HepG2 (cell line): ENCODE data around the gene TBX10. TPM values are rescaled to one million over a fixed set of nuclear protein-coding genes. Genes with fewer than 3 reads are reported as not detected.
A peak's percentile ranks its signal among the peaks of the same experiment; 100 is the strongest.

Source experiments
- ARHGAP35 ChIP-seq: sonication (generic); formaldehyde crosslinking; IDR thresholded peaks from 2 replicates; pipeline ENCODE4 v1.9.0; 2022; ENCODE audit warnings: mild to moderate bottlenecking, inconsistent platforms, moderate library complexity, missing genetic modification reagents, borderline replicate concordance
- CTCF ChIP-seq: sonication (generic); formaldehyde crosslinking; IDR thresholded peaks from 2 replicates; pipeline ENCODE4 v1.5.0; 2020; ENCODE audit warnings: mild to moderate bottlenecking, missing genetic modification reagents, moderate library complexity
- DBP ChIP-seq: sonication (generic); formaldehyde crosslinking; IDR thresholded peaks from 2 replicates; pipeline ENCODE4 v1.4.0; 2020; ENCODE audit warnings: missing genetic modification reagents; ENCODE audit errors: not compliant biosample characterization
- DNMT3B ChIP-seq: conservative IDR thresholded peaks from 2 replicates; pipeline ENCODE4 v1.6.1; 2016; ENCODE audit warnings: missing biosample characterization, control low read depth
- E2F5 ChIP-seq: sonication (generic); formaldehyde crosslinking; conservative IDR thresholded peaks from 2 replicates; pipeline ENCODE4 v1.4.0; 2020; ENCODE audit warnings: missing genetic modification reagents
- KMT2B ChIP-seq: IDR thresholded peaks from 2 replicates; pipeline ENCODE4 v1.6.1; 2016; ENCODE audit warnings: missing genetic modification reagents, missing compliant biosample characterization
- NR1H2 ChIP-seq: sonication (generic); formaldehyde crosslinking; IDR thresholded peaks from 2 replicates; pipeline ENCODE4 v1.8.1; 2022; ENCODE audit warnings: low read depth, missing genetic modification reagents, borderline replicate concordance
- NR3C1 ChIP-seq: sonication (generic); formaldehyde crosslinking; IDR thresholded peaks from 2 replicates; pipeline ENCODE4 v1.4.0; 2020; ENCODE audit warnings: missing genetic modification reagents
- PITX1 ChIP-seq: sonication (generic); formaldehyde crosslinking; IDR thresholded peaks from 2 replicates; pipeline ENCODE4 v1.5.1; 2020; ENCODE audit warnings: mild to moderate bottlenecking, missing genetic modification reagents
- POGZ ChIP-seq: sonication (generic); formaldehyde crosslinking; IDR thresholded peaks from 2 replicates; pipeline ENCODE4 v1.4.0; 2020; ENCODE audit warnings: mild to moderate bottlenecking, missing genetic modification reagents
- RXRA ChIP-seq: sonication (generic); formaldehyde crosslinking; IDR thresholded peaks from 2 replicates; pipeline ENCODE4 v1.5.1; 2020; ENCODE audit warnings: missing genetic modification reagents
- ZFAT ChIP-seq: sonication (generic); formaldehyde crosslinking; conservative IDR thresholded peaks from 2 replicates; pipeline ENCODE4 v1.8.1; 2023; ENCODE audit warnings: missing genetic modification reagents, inconsistent platforms
- ZNF383 ChIP-seq: sonication (generic); formaldehyde crosslinking; IDR thresholded peaks from 2 replicates; pipeline ENCODE4 v1.4.0; 2020; ENCODE audit warnings: missing genetic modification reagents, mild to moderate bottlenecking, borderline replicate concordance
- ZNF775 ChIP-seq: sonication (generic); formaldehyde crosslinking; IDR thresholded peaks from 2 replicates; pipeline ENCODE4 v1.4.0; 2020; ENCODE audit warnings: missing genetic modification reagents, mild to moderate bottlenecking, moderate library complexity, borderline replicate concordance
- ZZZ3 ChIP-seq: sonication (generic); formaldehyde crosslinking; IDR thresholded peaks from 2 replicates; pipeline ENCODE4 v1.4.0; 2020; ENCODE audit warnings: missing genetic modification reagents, mild to moderate bottlenecking, borderline replicate concordance
- polyA plus RNA-seq, 8 experiments: library from polyadenylated mRNA; depleted of rRNA in 3 of 8; stranded (reverse) in 7 of 8; unstranded in 1 of 8; fragments of >200 nt; fragmentation: Illumina TruSeq in 4 of 8; extraction: Trizol in 4 of 8; gene quantifications; 2 replicates each; pipeline versions ENCODE4 v1.2.1 to v1.2.3, GENCODE V29; 2011 to 2016; ENCODE audit warnings: low read depth in 4 of 8, missing spikeins in 1 of 8, mixed read lengths in 1 of 8; ENCODE audit not compliant: insufficient read depth in 1 of 8
- total RNA-seq, 5 experiments: library from RNA; depleted of rRNA; stranded (reverse); fragments of >200 nt; fragmentation: Illumina TruSeq; extraction: Trizol; gene quantifications; 2 replicates each; pipeline ENCODE4 v1.2.3, GENCODE V29; 2016; ENCODE audit warnings: low read depth in 1 of 5
- TF ChIP-seq, protein P1 (sequence below): sonication (generic); formaldehyde crosslinking; IDR thresholded peaks from 2 replicates; pipeline ENCODE4 v1.4.0; 2020; ENCODE audit warnings: missing genetic modification reagents, mild to moderate bottlenecking, borderline replicate concordance
- TF ChIP-seq, protein P2 (sequence below): sonication (generic); formaldehyde crosslinking; IDR thresholded peaks from 2 replicates; pipeline ENCODE4 v1.4.0; 2020; ENCODE audit warnings: mild to moderate bottlenecking, missing genetic modification reagents
- TF ChIP-seq, protein P3 (sequence below): sonication (generic); formaldehyde crosslinking; IDR thresholded peaks from 2 replicates; pipeline ENCODE4 v1.4.0; 2020; ENCODE audit warnings: low read depth, mild to moderate bottlenecking, missing genetic modification reagents
- TF ChIP-seq, protein P4 (sequence below): sonication (generic); formaldehyde crosslinking; IDR thresholded peaks from 2 replicates; pipeline ENCODE4 v1.9.0; 2021; ENCODE audit warnings: missing genetic modification reagents, borderline replicate concordance

TBX10 gene
- total and polyA plus RNA-seq, 2 of the 13 experiments (the other 11 are each of a cell fraction or from before 2014, with no cell fraction given), result 0.27 to 1.7 TPM

DNA sequence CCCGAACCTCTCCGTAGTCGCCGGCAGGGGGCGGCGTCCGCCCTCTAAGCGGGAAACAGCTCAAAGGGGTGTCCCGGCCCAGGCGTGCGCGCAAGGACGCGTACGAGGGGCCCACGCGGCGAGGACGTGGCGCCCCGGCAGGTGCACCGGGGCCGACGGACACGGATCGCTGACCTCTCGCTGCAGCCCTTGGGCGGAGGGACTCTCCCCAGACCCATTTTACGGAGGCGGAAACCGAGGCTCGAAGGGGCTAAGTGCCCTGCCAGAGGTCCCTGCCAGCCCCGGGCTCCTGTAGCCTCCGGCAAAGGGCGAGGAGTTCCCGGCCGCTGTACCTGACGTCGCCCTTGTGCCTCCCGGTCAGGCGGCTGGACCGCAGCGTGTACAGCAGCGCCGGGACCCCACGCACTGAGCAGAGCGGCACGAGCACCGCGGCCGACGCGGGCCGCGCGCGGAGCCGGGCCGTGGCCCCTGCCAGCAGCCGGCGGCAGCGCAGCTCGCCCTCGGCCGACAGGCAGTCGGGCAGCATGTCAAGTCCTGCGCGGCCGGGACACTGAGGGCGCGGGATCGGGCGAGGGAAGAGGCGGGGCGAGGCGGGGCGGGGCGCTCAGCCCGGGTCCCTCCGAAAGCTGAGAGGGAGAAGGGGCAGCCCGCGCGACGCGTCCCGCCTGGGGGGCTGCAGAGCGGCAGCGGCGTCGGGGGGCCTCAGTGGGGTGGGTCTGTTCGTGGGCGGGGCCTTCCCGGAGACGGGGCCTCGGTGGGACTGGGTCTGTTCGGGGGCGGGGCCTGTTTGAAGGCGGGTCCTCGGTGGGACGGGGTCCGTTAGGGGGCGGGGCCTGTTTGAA lies 10.0 kb downstream of the TBX10 start, which contains the start of gene NUDT8 (continued):
- TF ChIP-seq E2F5, result peak; percentile 77
- TF ChIP-seq KMT2B (CRISPR knock-in tag), result peak; percentile 59; the same call in 1 of the 2 replicates
- no peak for TF ChIP-seq DNMT3B
- peak; percentile 90 for TF ChIP-seq CTCF (CRISPR knock-in tag)
- no peak for TF ChIP-seq ZFAT (CRISPR knock-in tag)
- TF ChIP-seq, protein P1, sequence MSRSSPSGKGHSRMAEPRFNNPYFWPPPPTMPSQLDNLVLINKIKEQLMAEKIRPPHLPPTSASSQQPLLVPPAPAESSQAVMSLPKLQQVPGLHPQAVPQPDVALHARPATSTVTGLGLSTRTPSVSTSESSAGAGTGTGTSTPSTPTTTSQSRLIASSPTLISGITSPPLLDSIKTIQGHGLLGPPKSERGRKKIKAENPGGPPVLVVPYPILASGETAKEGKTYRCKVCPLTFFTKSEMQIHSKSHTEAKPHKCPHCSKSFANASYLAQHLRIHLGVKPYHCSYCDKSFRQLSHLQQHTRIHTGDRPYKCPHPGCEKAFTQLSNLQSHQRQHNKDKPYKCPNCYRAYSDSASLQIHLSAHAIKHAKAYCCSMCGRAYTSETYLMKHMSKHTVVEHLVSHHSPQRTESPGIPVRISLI (CRISPR knock-in tag), result 0 out of 2 replicates have a peak, but pooled peaks have one; percentile 29
- TF ChIP-seq ZZZ3 (CRISPR knock-in tag), result 0 out of 2 replicates have a peak, but pooled peaks have one; percentile 47
- TF ChIP-seq ARHGAP35 (CRISPR knock-in tag), result peak; percentile 88; the same call in 1 of the 2 replicates
- TF ChIP-seq PITX1 (CRISPR knock-in tag), result peak; percentile 25; the same call in 1 of the 2 replicates
- TF ChIP-seq RXRA (CRISPR knock-in tag), result peak; percentile 71
- no peak for TF ChIP-seq POGZ
- TF ChIP-seq, protein P2, sequence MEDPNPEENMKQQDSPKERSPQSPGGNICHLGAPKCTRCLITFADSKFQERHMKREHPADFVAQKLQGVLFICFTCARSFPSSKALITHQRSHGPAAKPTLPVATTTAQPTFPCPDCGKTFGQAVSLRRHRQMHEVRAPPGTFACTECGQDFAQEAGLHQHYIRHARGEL, result no peak
- TF ChIP-seq, protein P3, sequence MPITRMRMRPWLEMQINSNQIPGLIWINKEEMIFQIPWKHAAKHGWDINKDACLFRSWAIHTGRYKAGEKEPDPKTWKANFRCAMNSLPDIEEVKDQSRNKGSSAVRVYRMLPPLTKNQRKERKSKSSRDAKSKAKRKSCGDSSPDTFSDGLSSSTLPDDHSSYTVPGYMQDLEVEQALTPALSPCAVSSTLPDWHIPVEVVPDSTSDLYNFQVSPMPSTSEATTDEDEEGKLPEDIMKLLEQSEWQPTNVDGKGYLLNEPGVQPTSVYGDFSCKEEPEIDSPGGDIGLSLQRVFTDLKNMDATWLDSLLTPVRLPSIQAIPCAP (CRISPR knock-in tag), result 0 out of 2 replicates have a peak, but pooled peaks have one; percentile 66
- no peak for TF ChIP-seq NR3C1
- TF ChIP-seq DBP (CRISPR knock-in tag), result no peak
- TF ChIP-seq NR1H2, result 0 out of 2 replicates have a peak, but pooled peaks have one; percentile 30
- no peak for TF ChIP-seq ZNF383 (CRISPR knock-in tag)
- no peak for TF ChIP-seq ZNF775 (CRISPR knock-in tag)
- TF ChIP-seq, protein P4, sequence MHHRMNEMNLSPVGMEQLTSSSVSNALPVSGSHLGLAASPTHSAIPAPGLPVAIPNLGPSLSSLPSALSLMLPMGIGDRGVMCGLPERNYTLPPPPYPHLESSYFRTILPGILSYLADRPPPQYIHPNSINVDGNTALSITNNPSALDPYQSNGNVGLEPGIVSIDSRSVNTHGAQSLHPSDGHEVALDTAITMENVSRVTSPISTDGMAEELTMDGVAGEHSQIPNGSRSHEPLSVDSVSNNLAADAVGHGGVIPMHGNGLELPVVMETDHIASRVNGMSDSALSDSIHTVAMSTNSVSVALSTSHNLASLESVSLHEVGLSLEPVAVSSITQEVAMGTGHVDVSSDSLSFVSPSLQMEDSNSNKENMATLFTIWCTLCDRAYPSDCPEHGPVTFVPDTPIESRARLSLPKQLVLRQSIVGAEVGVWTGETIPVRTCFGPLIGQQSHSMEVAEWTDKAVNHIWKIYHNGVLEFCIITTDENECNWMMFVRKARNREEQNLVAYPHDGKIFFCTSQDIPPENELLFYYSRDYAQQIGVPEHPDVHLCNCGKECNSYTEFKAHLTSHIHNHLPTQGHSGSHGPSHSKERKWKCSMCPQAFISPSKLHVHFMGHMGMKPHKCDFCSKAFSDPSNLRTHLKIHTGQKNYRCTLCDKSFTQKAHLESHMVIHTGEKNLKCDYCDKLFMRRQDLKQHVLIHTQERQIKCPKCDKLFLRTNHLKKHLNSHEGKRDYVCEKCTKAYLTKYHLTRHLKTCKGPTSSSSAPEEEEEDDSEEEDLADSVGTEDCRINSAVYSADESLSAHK (CRISPR knock-in tag), result no peak
